HG03442 (cell line): ENCODE data around the gene JMJD7.

Experiments used
- ATAC-seq: cut with Tn5 transposase; IDR thresholded peaks from one replicate; pipeline ENCODE4 v1.9.1; 2021; ENCODE audit warnings: mild to moderate bottlenecking, moderate library complexity; ENCODE audit not compliant: unreplicated experiment

Gene JMJD7

DNA sequence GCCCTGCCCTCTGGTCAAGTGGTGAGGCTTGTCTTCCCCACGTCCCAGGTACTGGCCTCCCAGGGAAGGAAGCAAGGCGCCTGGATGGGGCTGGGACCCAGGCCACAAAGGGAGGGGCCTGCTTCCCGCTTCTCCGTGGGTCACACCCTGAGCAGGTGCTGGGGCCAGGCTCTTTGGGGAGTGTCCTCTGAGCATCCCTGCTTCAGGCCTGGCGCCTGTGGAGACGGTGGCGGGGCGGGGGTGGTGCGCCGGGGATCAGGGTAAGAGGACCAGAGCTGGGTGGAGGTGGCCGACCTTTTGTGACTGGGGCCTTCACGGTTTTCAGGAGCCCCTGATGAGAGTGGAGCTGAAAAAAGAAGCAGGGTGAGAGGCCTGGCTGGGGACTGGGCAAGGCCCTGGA, 14.3 kb downstream of the JMJD7 start:
- no peak for ATAC-seq

- no peak for ATAC-seq
Observed at GRCh38 chr15:41843571-41843970, 15.7 kb downstream of the JMJD7 start.

GRCh38 chr15:41844814-41845213, 16.9 kb downstream of the JMJD7 start:
- no peak for ATAC-seq

DNA sequence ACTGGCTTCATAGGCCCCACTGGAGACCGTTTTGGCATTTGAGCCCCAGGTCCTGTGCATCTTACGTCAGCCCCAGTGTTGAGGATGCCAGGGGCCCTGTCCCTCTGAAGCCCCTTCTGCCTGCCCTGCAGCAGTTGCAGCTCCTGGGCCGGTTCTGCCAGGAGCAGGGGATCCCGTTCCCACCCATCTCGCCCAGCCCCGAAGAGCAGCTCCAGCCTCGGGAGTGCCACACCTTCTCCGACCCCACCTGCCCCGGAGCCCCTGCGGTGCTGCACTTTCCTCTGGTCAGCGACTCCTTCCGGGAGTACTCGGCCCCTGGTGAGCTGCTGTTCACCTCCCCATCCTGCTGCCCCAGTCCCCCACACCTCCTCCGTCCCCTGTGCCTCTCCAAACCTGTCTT, 19.3 kb downstream of the JMJD7 start:
- no peak for ATAC-seq

- no peak for ATAC-seq
Observed at GRCh38 chr15:41847981-41848380, 20.1 kb downstream of the JMJD7 start.

DNA sequence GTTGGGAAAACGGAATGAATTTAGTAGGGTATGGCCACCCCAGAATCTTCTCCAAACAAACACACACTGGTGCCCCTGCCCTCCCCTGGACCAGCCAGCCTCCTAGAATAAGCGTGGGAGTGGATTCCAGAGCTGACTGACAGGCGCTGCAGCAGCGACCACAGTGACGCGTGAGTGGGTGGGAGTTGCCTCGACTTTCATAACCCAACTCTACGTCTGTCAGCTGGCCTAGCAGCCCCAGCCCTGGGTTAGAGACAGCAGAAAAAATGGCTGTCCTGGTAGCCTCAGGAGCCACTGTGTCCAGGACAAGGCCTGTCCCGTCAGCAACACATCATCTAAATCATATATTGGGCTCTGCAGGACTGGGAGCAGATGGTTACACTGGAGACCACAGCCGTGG, 20.7 kb downstream of the JMJD7 start:
- no peak for ATAC-seq

GRCh38 chr15:41849204-41849603, 21.3 kb downstream of the JMJD7 start:
- ATAC-seq = no peak

GRCh38 chr15:41849861-41850260, 22.0 kb downstream of the JMJD7 start:
- no peak for ATAC-seq

- no peak for ATAC-seq
Observed at GRCh38 chr15:41850482-41851166, 22.7 kb downstream of the JMJD7 start.

- ATAC-seq = no peak
Observed at GRCh38 chr15:41851167-41851523, 23.3 kb downstream of the JMJD7 start.

- no peak for ATAC-seq
Observed at GRCh38 chr15:41851755-41852370, 24.0 kb downstream of the JMJD7 start.

GRCh38 chr15:41852736-41853590, 25.1 kb downstream of the JMJD7 start:
- no peak for ATAC-seq

- no peak for ATAC-seq
Observed at GRCh38 chr15:41853831-41854230, 25.9 kb downstream of the JMJD7 start.

DNA sequence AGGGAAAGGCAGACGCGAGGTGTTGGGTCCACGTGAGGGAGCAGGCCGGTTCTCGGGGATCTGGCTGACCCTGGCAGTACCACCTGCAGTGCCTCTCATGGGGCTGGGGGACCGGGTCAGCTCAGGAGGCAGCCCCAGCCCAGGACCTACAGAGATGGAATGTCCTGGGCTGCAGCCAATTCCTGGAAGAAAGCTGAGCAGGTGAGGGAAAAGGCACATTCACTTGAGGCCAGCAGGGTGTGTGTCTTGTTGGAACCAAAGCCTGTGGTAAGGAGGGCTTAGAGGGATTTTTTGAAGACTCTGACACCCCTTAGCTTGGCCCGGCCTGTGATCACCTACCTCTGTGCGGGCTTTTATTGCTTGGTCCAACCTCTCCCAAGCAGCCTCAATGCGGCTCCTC, 26.6 kb downstream of the JMJD7 start:
- ATAC-seq = no peak

DNA sequence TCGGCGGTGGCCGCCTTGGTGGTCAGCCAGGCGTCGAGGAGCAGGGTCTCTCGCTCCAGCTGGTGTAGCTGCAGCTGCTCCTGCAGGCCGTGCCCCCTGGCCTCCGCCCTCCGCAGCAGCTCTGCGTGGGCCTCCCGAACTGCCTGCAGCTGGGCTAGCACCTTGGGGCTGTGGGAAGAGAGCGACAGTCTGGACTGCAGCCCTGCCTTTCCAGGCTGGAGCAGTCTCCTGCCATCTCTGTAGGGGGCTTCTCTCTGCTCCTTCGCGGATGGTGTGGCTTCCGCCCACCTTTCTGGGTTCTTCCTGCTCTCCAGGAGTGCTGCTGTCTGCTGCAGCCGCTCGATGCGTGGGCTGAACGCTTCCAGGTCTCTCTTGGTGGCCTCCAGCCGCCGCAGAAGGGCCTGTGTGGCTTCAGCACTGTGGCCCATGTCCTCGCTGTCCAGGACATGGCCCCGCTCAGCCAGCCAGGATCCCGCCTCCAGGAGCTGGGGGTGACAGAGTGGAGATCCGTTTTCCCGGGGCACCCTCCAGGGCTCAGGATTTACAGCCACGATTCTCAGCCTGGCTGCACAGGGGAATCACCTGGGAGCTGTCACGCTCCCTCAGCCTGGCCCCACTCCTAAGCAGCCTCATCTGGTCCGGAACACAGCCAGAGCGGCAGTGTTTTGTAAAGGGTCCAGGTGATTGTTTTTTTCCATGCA, 27.5 kb downstream of the JMJD7 start:
- no peak for ATAC-seq

DNA sequence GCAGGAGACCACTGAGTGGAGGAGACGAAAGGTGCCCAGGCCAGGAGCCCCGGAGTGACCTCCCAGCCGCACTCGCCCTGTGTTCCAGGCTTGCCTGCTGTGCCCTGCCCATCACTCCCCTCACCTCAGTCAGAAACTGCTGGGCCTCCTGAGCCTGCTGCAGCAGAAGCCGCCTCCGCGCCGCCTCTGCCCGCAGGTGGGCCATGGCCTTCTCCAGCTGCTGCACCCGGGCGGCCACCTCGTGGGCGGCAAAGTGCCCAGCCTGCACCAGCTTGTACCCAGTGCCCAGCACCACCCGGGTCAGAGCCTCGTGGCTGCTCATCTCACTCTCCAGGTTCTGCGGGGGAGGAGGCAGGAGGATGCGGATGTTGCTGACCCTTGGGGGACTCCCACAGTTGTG, 28.4 kb downstream of the JMJD7 start:
- no peak for ATAC-seq

- no peak for ATAC-seq
Observed at GRCh38 chr15:41856716-41857115, 28.8 kb downstream of the JMJD7 start.

DNA sequence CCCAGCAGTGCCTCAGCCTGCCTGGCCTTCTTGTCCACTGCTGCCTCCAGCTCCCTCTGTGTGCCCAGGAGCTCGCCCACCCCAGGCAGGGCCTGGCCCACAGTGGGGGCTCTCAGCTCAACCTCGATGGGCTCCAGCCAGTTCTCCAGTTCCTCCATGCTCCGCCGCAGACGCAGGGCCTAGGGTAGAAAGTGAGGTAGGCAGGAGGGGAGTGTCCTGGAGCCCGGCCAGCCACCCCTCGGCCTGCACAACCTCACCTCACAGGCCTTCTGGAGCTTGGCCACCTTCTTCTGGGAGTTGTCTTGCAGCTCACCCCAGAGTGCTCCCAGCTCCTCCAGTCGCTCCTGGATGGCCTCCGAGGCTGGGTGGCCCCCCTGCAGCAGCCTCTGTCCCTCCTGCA, 29.4 kb downstream of the JMJD7 start:
- ATAC-seq = no peak

GRCh38 chr15:41858756-41859155, 30.9 kb downstream of the JMJD7 start:
- ATAC-seq = no peak

GRCh38 chr15:41860049-41860828, 32.3 kb downstream of the JMJD7 start:
- ATAC-seq = no peak
